ENCODE results near the gene OASL.

OASL gene

DNA sequence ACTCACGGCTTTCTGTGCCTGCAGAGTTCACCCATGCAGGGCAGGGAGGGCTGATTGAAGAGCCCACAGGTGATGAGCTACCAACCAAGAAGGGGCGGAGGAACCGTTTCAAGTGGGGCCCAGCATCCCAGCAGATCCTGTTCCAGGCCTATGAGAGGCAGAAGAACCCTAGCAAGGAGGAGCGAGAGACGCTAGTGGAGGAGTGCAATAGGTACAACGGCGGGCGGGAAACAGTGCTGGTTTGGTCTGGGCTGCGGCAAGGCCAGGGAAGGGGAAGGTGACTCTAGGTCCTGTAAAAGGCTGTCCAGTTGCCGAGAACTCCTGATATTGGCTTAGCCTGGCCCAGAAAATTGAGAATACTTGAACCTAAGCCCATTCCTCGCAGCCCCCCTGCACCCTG is 45.5 kb downstream of the OASL start:
- TF ChIP-seq CTCF (IDR thresholded peaks at IDR 0.05; ENCODE audit: low read depth, low read length), result no peak
- in situ Hi-C loops (cut with HindIII; ENCODE audit: low sequenced_read_pairs), result no loop called here
- DNase-seq (ENCODE audit: low read depth, low spot score), result no peak
- no peak overlapping the region for H3K4me3 ChIP-seq (ENCODE audit: low read depth, low read length)

DNA sequence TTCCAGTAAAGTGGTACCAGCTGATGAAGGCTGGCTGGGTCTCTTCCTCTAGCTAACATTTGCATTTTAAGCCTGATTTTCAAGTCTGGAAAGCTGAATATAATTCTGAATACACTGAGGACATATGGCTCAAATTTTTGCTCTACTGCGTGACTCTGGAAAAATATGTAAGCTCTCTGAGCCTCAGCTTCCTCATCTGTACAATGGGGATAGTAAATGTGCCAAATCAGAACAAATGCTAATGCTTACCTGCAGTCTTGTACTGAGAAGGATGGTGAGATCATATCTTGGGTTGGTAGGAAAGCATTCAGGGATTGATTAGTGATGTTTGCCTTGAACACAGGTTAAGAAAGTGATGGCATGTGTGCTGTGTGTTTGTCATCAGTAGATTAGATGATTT is 46.1 kb downstream of the OASL start:
- no peak for TF ChIP-seq CTCF (IDR thresholded peaks at IDR 0.05; ENCODE audit: low read depth, low read length)
- in situ Hi-C loops (cut with HindIII; ENCODE audit: low sequenced_read_pairs), result no loop called here
- DNase-seq (ENCODE audit: low read depth, low spot score), result no peak
- H3K4me3 ChIP-seq (ENCODE audit: low read depth, low read length), result no peak overlapping the region

DNA sequence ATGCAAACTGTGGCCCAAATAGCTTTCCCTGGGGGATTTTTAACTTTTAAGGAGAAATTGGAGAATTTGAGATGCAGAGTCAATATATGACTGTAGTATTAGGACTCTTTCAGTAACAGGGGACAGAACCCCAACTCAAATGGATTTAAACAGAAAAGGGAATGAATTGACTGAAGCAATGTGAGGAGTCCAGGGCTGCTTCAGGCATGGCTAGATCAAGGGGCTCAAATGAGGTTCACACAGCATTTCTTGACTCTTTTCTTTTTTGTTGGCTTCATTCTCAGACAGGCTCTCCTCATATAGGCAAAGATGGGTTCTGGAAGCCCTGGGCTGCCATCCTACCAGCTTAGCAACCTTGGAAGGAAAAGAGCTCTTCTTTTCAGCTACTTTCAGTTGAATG is 47.1 kb downstream of the OASL start:
- in situ Hi-C loops (cut with HindIII; ENCODE audit: low sequenced_read_pairs), result no loop called here
- no peak for DNase-seq (ENCODE audit: low read depth, low spot score)
- H3K4me3 ChIP-seq (ENCODE audit: low read depth, low read length), result no peak overlapping the region
- TF ChIP-seq CTCF (IDR thresholded peaks at IDR 0.05; ENCODE audit: low read depth, low read length), result no peak

GRCh38 chr12:120990487-120991055 is 48.5 kb downstream of the OASL start:
- no peak overlapping the region for H3K4me3 ChIP-seq (ENCODE audit: low read depth, low read length)
- in situ Hi-C loops (cut with HindIII; ENCODE audit: low sequenced_read_pairs), result no loop called here
- no peak for TF ChIP-seq CTCF (IDR thresholded peaks at IDR 0.05; ENCODE audit: low read depth, low read length)
- no peak for DNase-seq (ENCODE audit: low read depth, low spot score)

GRCh38 chr12:120989687-120990086 is 49.4 kb downstream of the OASL start:
- DNase-seq (ENCODE audit: low read depth, low spot score), result no peak
- TF ChIP-seq CTCF (IDR thresholded peaks at IDR 0.05; ENCODE audit: low read depth, low read length), result no peak
- in situ Hi-C loops (cut with HindIII; ENCODE audit: low sequenced_read_pairs), result no loop called here
- H3K4me3 ChIP-seq (ENCODE audit: low read depth, low read length), result no peak overlapping the region

- in situ Hi-C loops (cut with HindIII; ENCODE audit: low sequenced_read_pairs), result no loop called here
- TF ChIP-seq CTCF (IDR thresholded peaks at IDR 0.05; ENCODE audit: low read depth, low read length), result no peak
- no peak for DNase-seq (ENCODE audit: low read depth, low spot score)
- no peak overlapping the region for H3K4me3 ChIP-seq (ENCODE audit: low read depth, low read length)
These were observed 50.4 kb downstream of the OASL start for GRCh38 chr12:120988658-120989057.

DNA sequence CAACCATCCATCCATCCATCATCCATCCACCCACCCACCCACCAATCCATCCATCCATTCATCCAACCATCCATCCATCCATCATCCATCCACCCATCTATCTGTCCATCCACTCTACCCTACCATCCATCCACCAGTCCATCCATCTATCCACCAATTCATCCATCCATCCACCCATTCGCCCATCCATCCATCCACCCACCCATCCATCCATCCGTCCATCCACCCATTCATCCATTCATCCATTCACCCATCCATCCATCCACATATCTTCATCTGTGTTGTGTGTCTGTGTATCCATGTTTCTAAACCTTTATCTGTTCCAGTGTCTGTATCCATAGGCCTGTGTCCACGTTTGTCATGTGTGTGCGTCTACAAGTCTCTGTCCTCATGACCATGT is 50.8 kb downstream of the OASL start:
- in situ Hi-C loops (cut with HindIII; ENCODE audit: low sequenced_read_pairs), result no loop called here
- TF ChIP-seq CTCF (IDR thresholded peaks at IDR 0.05; ENCODE audit: low read depth, low read length), result no peak
- no peak for DNase-seq (ENCODE audit: low read depth, low spot score)
- no peak overlapping the region for H3K4me3 ChIP-seq (ENCODE audit: low read depth, low read length)
